ENCODE measurements around the gene MVB12A. TPM values are rescaled to one million over a fixed set of nuclear protein-coding genes. Genes with fewer than 3 reads are reported as not detected.
A peak's percentile ranks its signal among the peaks of the same experiment; 100 is the strongest.

The MVB12A gene
- total RNA-seq, 3 donors from 2014 or later (not counting 1 experiment from before 2014, with no cell fraction given) = 28.4 to 30.1 (median 29.4) TPM

GRCh38 chr19:17379221-17379631 is 40.6 kb upstream of the MVB12A start:
- H3K27me3 ChIP-seq (ENCODE audit: control insufficient read depth, insufficient read depth, low read length) = peaks cover 2% of the 10 kb centered on the region
- peaks cover 22% of the 10 kb centered on the region for H3K4me1 ChIP-seq (ENCODE audit: control insufficient read depth, insufficient read depth, low read length)
- 30% methylated on average over 14 of the region's 14 CpGs for WGBS (ENCODE audit: insufficient coverage)
- Mint-ChIP-seq H3K27ac (no peak overlapping the region), H3K27me3 (ENCODE audit: low read depth in 2 of 2) (peaks cover 0 to 7% of the 10 kb centered on the region in 2 donors), H3K36me3 (no peaks in the 10 kb centered on the region), H3K9me3 (no peaks in the 10 kb centered on the region), H3K4me1 (peaks cover 0 to 9% of the 10 kb centered on the region in 2 donors), H3K4me3 (no peak overlapping the region)
- H3K4me3 ChIP-seq (ENCODE audit: low read length) = no peak overlapping the region
- H3K9me3 ChIP-seq (ENCODE audit: control insufficient read depth, insufficient read depth, low read length) = no peaks in the 10 kb centered on the region
- intact Hi-C loops (cut with micrococcal nuclease) = no loop called here
- no peak for DNase-seq
- H3K36me3 ChIP-seq (ENCODE audit: control insufficient read depth, insufficient read depth, low read length) = no peaks in the 10 kb centered on the region
- H3K27ac ChIP-seq (ENCODE audit: low read length) = no peak overlapping the region
- ATAC-seq = no peak
- TF ChIP-seq, protein P1, sequence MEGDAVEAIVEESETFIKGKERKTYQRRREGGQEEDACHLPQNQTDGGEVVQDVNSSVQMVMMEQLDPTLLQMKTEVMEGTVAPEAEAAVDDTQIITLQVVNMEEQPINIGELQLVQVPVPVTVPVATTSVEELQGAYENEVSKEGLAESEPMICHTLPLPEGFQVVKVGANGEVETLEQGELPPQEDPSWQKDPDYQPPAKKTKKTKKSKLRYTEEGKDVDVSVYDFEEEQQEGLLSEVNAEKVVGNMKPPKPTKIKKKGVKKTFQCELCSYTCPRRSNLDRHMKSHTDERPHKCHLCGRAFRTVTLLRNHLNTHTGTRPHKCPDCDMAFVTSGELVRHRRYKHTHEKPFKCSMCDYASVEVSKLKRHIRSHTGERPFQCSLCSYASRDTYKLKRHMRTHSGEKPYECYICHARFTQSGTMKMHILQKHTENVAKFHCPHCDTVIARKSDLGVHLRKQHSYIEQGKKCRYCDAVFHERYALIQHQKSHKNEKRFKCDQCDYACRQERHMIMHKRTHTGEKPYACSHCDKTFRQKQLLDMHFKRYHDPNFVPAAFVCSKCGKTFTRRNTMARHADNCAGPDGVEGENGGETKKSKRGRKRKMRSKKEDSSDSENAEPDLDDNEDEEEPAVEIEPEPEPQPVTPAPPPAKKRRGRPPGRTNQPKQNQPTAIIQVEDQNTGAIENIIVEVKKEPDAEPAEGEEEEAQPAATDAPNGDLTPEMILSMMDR (IDR thresholded peaks at IDR 0.05) = no peak

DNA sequence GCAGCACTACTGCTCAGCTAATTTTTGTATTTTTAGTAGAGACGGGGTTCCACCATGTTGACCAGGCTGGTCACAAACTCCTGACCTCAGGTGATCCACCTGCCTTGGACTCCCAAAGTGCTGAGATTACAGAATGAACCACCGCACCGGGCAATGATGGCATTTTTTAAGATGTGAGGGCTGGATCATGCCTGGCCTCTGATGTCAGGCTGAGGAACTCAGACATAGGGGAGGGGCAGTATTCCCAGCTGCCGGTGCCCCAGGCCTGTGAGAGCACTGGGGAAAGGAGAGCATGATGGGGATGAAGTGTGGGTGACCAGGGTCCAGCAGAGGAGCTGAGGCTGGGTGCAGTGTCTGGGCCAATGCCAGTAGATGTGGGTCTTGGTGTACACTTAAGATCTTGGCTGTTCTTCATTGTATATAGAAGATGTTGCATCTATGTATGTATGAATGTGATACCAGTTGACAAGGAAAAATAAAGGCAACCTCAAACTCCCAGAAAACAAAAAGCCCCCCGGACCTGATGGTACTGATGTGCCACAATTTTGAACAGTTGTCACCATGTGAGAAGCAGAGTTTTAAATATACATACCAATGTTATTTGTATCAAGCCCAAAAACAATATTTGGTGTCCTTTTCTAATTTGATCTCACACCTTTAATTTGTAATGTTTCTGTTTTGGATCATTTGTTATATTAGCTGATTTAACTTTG is 39.3 kb upstream of the MVB12A start:
- Histone ChIP-seq H3K36me3 (ENCODE audit: control insufficient read depth, insufficient read depth, low read length) (no peaks in the 10 kb centered on the region), H3K27me3 (ENCODE audit: control insufficient read depth, insufficient read depth, low read length) (peaks cover 2% of the 10 kb centered on the region), H3K4me1 (ENCODE audit: control insufficient read depth, insufficient read depth, low read length) (peaks cover 22% of the 10 kb centered on the region), H3K9me3 (ENCODE audit: control insufficient read depth, insufficient read depth, low read length) (no peaks in the 10 kb centered on the region), H3K27ac (ENCODE audit: low read length) (no peak overlapping the region), H3K4me3 (ENCODE audit: low read length) (no peak overlapping the region)
- Mint-ChIP-seq H3K4me1 (peaks cover 0 to 9% of the 10 kb centered on the region in 2 donors), H3K27ac (no peak overlapping the region), H3K4me3 (no peak overlapping the region), H3K27me3 (ENCODE audit: low read depth in 2 of 2) (peaks cover 0 to 7% of the 10 kb centered on the region in 2 donors), H3K9me3 (no peaks in the 10 kb centered on the region), H3K36me3 (no peaks in the 10 kb centered on the region)
- DNase-seq (no peak), ATAC-seq (no peak)
- intact Hi-C loops (cut with micrococcal nuclease) = no loop called here
- 98% methylated on average over 5 of the region's 5 CpGs for WGBS (ENCODE audit: insufficient coverage)
- TF ChIP-seq, protein P1 (IDR thresholded peaks at IDR 0.05) = no peak

DNA sequence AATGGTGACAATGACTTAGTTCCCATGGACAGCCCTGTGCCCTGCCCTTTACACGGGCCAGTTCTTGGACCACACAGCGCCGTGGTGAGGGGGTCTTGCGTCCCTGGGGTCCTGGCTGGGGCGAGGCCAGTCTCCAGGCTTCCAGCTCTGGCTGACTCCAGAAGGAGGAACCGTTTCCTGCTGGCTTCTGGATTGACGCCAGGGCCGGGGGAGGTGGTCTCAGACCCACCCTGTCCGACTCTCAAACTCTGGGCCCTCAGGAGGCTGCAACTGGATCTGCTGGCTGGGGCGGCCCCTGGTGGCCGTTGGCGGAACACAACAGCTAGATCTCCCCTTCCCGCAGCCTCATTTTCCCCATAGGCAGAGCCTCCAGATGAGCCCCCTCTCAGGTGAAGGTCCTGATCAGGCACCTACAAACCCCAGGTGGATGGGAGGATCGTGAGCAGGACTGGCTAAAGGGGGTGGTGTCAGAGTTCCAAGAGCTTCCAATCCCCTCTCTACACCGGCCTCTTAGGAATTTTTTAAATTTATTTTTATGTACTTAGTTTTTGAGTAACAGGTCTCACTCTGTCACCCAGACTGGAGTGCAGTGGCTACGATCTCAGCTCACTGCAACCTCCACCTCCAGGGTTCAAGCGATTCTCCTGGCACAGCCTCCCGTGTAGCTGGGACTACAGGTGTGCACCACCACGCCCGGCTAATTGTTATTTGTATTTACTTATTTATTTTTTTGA is 33.8 kb upstream of the MVB12A start:
- Histone ChIP-seq H3K4me3 (ENCODE audit: low read length) (no peak overlapping the region), H3K4me1 (ENCODE audit: control insufficient read depth, insufficient read depth, low read length) (peaks cover 18% of the 10 kb centered on the region), H3K9me3 (ENCODE audit: control insufficient read depth, insufficient read depth, low read length) (no peaks in the 10 kb centered on the region), H3K27me3 (ENCODE audit: control insufficient read depth, insufficient read depth, low read length) (no peaks in the 10 kb centered on the region), H3K36me3 (ENCODE audit: control insufficient read depth, insufficient read depth, low read length) (no peaks in the 10 kb centered on the region), H3K27ac (ENCODE audit: low read length) (no peak overlapping the region)
- ATAC-seq (peak; percentile 57 to 62 (median 59)), DNase-seq (peak; percentile 53 to 78)
- Mint-ChIP-seq H3K9me3 (no peaks in the 10 kb centered on the region), H3K4me3 (no peak overlapping the region), H3K4me1 (peaks cover 0 to 6% of the 10 kb centered on the region in 2 donors), H3K27me3 (ENCODE audit: low read depth in 2 of 2) (peaks cover 0 to 3% of the 10 kb centered on the region in 2 donors), H3K36me3 (no peaks in the 10 kb centered on the region), H3K27ac (no peak overlapping the region)
- TF ChIP-seq, protein P1 (IDR thresholded peaks at IDR 0.05) = peak; percentile 93
- 40% methylated on average over 14 of the region's 20 CpGs for WGBS (ENCODE audit: insufficient coverage)
- intact Hi-C loops (cut with micrococcal nuclease) = loop anchor here (1.0 kb wide), 1 partner anchor 40 kb away; no protein-coding TSS in a partner anchor
